DMS 273 (cell line): ENCODE results near the gene ERLIN1.

Source experiments
- DNase-seq: peaks from one replicate; lab custom pipeline; 2025; ENCODE audit not compliant: unreplicated experiment; lab: John Stamatoyannopoulos, UW

Gene ERLIN1

GRCh38 chr10:100185364-100186252 is at the start of gene ERLIN1:
Gene ERLIN1 (minus strand): TSS chr10:100186029. CDS start chr10:100185626, 403 bp downstream.
- DNase-seq: peak; percentile 96

GRCh38 chr10:100232101-100232500 is 46.3 kb upstream of the ERLIN1 start:
- no peak for DNase-seq

- DNase-seq: no peak
These were observed 44.1 kb upstream of the ERLIN1 start for GRCh38 chr10:100229819-100230422.

- no peak for DNase-seq
These were observed 38.0 kb upstream of the ERLIN1 start for GRCh38 chr10:100223879-100224278.

GRCh38 chr10:100222529-100222928 is 36.7 kb upstream of the ERLIN1 start:
- DNase-seq: no peak

- DNase-seq: no peak
These were observed 30.2 kb upstream of the ERLIN1 start for GRCh38 chr10:100216006-100216405.

GRCh38 chr10:100209303-100209702 is 23.5 kb upstream of the ERLIN1 start:
- DNase-seq: no peak

GRCh38 chr10:100208276-100208675 is 22.4 kb upstream of the ERLIN1 start:
- no peak for DNase-seq

GRCh38 chr10:100204370-100204769 is 18.5 kb upstream of the ERLIN1 start:
- peak; percentile 79 for DNase-seq

GRCh38 chr10:100201549-100201948 is 15.7 kb upstream of the ERLIN1 start:
- DNase-seq: no peak

- DNase-seq: no peak
These were observed 8.9 kb upstream of the ERLIN1 start for GRCh38 chr10:100194711-100195110.

- DNase-seq: no peak
These were observed 6.5 kb upstream of the ERLIN1 start for GRCh38 chr10:100192350-100192749.

GRCh38 chr10:100186253-100187212 is 704 bp upstream of the ERLIN1 start:
- peak; percentile 70 for DNase-seq

GRCh38 chr10:100184840-100185239 is 989 bp downstream of the ERLIN1 start:
- DNase-seq: peak; percentile 43

- DNase-seq: no peak
These were observed 1.4 kb downstream of the ERLIN1 start for GRCh38 chr10:100184426-100184825.

- DNase-seq: peak; percentile 12
These were observed 2.3 kb downstream of the ERLIN1 start for GRCh38 chr10:100183481-100183880.

- no peak for DNase-seq
These were observed 2.9 kb downstream of the ERLIN1 start for GRCh38 chr10:100182908-100183307.

- no peak for DNase-seq
These were observed 3.5 kb downstream of the ERLIN1 start for GRCh38 chr10:100182281-100182680.

- DNase-seq: no peak
These were observed 10.0 kb downstream of the ERLIN1 start for GRCh38 chr10:100175875-100176274.

GRCh38 chr10:100174699-100175677 is 10.8 kb downstream of the ERLIN1 start:
- DNase-seq: no peak
